Pons (tissue), 1 donor: ENCODE measurements around the gene SLC44A5.
"Not testable (repeated sequence)": the region's sequence is repeated elsewhere in the genome, so short reads cannot be mapped to it uniquely, and the experiment has no call there.

Source experiments
- DNase-seq: peaks from one replicate; pipeline ENCODE4 v3.0.0-alpha.2; 2016; ENCODE audit warnings: low spot score

SLC44A5 gene

GRCh38 chr1:75520862-75521475 is 89.9 kb downstream of the SLC44A5 start:
- no peak for DNase-seq

GRCh38 chr1:75519651-75520427 is 91.1 kb downstream of the SLC44A5 start:
- DNase-seq, result no peak

DNA sequence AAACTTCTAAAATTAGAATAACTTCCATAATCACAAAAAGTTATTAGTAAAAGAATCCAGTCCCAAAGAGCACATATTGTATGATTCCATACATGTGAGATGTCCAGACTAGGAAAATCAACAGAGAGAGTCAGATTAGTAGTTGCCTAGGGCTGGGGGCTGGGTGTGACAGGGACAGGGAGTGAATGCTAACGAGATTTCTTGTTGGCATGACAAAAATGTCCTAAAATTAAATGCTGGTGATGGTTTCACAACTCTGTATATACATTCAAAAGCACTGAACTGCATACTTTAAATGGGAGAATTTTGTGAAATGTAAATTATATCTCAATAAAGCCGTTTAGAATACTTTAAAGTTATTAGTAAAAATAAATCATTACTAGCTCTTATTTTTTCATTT is 92.2 kb downstream of the SLC44A5 start:
- DNase-seq, result no peak

GRCh38 chr1:75514270-75514669 is 96.6 kb downstream of the SLC44A5 start:
- DNase-seq, result no peak

DNA sequence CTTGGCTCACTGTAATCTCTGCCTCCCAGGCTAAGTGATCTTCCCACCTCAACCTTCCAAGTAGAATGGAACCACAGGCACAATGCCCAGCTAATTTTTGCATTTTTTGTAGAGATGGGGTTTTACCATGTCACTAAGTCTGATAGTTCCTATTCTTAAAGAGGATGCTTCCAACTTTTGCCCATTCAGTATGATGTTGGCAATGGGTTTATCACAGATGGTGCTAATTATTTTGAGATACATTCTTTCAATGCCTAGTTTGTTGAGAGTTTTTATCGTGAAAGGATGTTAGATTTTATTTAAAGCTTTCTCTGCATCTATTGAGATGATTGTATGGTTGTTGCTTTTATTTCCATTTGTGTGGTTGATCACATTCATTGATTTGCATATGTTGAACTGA is 103.9 kb downstream of the SLC44A5 start:
- no peak for DNase-seq

- DNase-seq, result no peak
Measured at GRCh38 chr1:75503221-75503974, 107.5 kb downstream of the SLC44A5 start.

DNA sequence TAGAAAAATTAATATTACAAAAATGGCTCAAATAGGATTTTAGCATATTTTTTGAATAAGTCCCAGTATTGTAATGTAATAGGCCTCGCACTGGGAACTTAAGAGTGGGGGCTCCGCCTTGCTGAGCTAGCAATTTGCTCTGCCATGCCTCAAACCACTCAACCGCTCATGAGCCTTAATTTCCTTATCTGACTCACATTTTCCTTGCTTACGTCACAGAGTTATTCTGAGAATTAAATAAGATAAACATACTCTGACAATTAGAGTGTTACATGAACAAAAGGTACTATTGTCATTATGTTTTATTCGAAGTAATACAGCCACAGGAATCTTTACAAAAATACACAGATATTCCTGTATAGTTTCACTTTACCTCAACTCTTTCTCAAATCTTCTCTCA is 108.1 kb downstream of the SLC44A5 start:
- no peak for DNase-seq

GRCh38 chr1:75501577-75502295 is 109.2 kb downstream of the SLC44A5 start:
- DNase-seq, result no peak

DNA sequence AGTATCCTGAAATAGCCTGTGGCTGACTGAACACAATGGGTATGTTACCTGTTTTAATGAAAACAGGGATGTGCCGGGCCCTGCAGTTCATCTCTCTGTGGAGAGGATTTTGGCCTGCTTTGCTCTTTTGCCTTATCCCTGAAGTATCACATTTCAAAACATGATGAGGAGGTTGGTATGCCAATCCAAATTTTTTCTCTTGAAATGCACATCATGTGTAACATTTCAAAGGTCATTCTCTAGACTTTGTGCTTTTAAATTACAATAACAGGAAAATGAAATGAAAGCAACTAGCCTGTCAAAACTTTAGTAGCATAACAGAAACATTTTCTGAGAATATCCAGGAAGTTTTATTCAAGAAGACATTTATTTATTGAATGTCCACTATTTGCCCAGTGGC is 118.9 kb downstream of the SLC44A5 start:
- no peak for DNase-seq

GRCh38 chr1:75487399-75487798 is 123.5 kb downstream of the SLC44A5 start:
- no peak for DNase-seq

DNA sequence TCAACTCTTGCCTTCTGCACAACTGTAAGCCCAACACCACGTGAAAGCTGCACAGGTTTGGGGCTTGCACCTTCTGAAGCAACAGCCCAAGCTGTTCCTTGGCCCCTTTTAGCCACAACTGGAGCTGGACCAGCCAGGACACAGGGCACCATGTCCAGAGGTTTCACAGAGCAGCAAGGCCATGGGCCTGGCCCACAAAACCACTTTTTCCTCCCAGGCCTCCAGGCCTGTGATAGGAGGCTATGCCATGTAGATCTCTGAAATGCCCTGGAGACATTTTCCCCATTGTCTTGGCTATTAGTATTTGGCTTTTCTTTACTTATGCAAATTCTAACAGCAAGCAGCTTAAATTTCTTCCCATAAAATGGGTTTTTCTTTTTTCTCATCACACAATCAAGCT is 126.1 kb downstream of the SLC44A5 start:
- no peak for DNase-seq

DNA sequence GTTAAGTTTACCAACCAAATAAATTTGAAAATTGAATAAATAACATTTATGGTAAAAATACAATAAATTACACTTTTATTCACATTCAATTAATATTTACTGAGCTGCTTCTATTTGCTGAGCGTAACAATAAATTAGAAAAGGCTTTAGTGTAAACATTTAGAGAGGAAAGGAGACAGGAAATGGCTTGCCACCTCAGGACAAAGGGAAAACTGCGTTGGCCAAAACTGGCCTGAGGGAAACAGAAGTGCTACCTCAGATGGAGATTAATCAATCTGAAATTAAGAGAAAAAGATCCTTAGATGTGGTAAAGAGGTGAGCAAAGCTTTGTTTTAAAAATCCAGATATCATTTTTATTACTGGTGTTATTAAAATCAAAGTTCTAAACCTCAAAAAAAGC is 128.0 kb downstream of the SLC44A5 start:
- DNase-seq, result no peak

- not testable (repeated sequence) for DNase-seq
Measured at GRCh38 chr1:75476486-75476885, 134.4 kb downstream of the SLC44A5 start.

- DNase-seq, result no peak
Measured at GRCh38 chr1:75475696-75476095, 135.2 kb downstream of the SLC44A5 start.

- DNase-seq, result no peak
Measured at GRCh38 chr1:75472971-75473603, 137.8 kb downstream of the SLC44A5 start.

DNA sequence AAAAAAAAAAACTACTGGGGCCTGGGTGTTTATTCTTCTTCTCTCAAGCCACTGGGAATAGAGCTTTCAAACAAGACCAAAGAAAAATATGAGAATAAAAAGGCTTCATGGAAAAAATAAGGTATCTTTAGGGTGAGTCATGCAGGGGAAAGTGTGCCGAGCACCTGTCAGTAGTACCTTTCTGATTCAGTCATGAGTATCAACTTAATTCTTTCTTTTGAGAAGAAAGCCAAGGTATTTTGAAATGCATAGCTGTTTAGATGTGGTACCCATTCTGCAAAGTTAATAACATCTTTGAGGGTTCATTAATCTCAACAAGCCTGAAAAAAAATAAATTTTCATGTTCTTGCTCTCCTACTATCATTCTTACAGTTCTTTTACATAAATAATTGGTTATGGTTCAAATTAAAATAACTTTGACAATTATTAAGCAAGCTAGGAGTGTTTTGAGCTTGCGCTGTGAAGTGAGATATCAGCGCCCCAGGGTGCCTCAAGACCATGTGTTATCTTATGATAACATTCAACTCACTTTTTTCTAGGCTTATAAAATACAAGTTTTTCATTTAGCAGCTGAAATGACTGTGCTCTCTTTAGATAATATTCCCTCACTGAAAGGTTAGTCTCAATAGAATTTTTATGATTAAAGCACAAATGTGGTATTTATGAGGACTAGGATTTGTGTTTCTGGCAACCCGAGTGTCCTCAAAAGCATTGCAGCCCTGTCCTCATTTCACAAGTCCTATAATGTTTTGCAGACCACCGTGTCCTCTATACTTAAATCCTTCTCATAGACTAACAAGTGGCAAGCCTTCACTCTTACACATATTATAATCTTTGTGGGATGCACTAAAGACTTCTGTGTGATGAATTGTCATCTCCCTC is 138.6 kb downstream of the SLC44A5 start:
- no peak for DNase-seq

- no peak for DNase-seq
Measured at GRCh38 chr1:75471252-75471651, 139.7 kb downstream of the SLC44A5 start.

- DNase-seq, result no peak
Measured at GRCh38 chr1:75470448-75470847, 140.5 kb downstream of the SLC44A5 start.

DNA sequence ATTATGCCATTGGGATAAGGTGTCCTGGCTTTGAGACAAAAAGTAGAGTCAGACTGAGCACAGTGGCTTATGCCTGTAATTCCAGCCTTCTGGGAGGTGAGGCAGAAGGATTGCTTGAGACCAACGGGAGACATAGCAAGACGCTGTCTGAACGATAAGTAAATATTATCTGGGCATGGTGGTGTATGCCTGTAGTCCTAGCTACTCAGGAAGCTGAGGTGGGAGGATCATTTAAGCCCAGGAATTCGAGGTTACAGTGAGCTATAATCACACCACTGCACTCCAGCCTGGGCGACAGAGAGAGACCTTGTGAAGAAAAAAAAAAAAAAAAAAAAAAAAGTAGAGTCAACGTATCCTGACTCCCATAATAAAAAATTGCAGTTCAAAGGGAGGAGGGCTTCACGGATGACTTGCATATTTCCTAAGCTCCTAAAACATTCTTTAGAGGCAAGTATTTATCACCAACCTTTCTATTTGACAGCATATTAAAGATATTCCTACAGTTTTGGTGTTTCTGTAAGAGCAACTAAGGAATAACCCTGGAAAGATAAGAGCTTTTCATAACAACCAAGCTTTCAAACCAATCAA is 141.2 kb downstream of the SLC44A5 start:
- no peak for DNase-seq

- DNase-seq, result no peak
Measured at GRCh38 chr1:75461808-75462325, 149.0 kb downstream of the SLC44A5 start.
